HCT116 (cell line): ENCODE results near the gene THEMIS. TPM values are rescaled to one million over a fixed set of nuclear protein-coding genes. Genes with fewer than 3 reads are reported as not detected.

Experiments
- ATAC-seq: fragments of 200-7000 bp; cut with Tn5 transposase; 2 replicates; pipeline ENCODE4 v1.9.1; 2020; ENCODE audit warnings: mild to moderate bottlenecking, moderate library complexity
- BruUV-seq: library from RNA; stranded (reverse); fragments of 400-500 nt; replicated peaks from 2 replicates; lab custom pipeline; 2021; lab: Mats Ljungman, UMichigan
- CTCF ChIA-PET: fragments of 300-600 bp; sonication (Branson Sonifier 250); formaldehyde crosslinking; loops from one replicate; lab custom pipeline; 2021; ENCODE audit warnings: antibody characterized with exemption; lab: Charles Lee
- POLR2A ChIA-PET: fragments of 300-600, 350-600 bp; sonication (Branson Sonifier 250); formaldehyde crosslinking; loops from one replicate; lab custom pipeline; 2021; ENCODE audit warnings: antibody characterized with exemption; lab: Charles Lee
- RAD21 ChIA-PET, 2 experiments: fragments of 300-600 bp; sonication (Branson Sonifier 250); formaldehyde crosslinking; loops; one replicate each; lab custom pipeline; 2023; ENCODE audit warnings: low total read pairs in 2 of 2; ENCODE audit not compliant: uncharacterized antibody in 2 of 2, unreplicated experiment in 2 of 2, low non-redundant PET in 1 of 2; lab: Charles Lee
- DNase-seq: peaks from one replicate; pipeline ENCODE4 v3.0.0-alpha.2; 2010; ENCODE audit warnings: low read depth, low spot score
- H2AFZ ChIP-seq: fragments of 200-600 bp; shearing (Covaris generic), sonication (generic); 2 replicates; pipeline ENCODE4 v1.6.1; 2017; ENCODE audit warnings: low read depth, mixed run types, mixed read lengths, antibody characterized with exemption, low read length; ENCODE audit not compliant: poor library complexity, severe bottlenecking
- H3K27ac ChIP-seq: 2 replicates; pipeline ENCODE4 v1.5.1; 2012; ENCODE audit warnings: low read depth, low read length
- H3K27me3 ChIP-seq: fragments of 200-600 bp; sonication (generic); 2 replicates; pipeline ENCODE4 v1.6.1; 2016; ENCODE audit warnings: mixed run types, low read length, mixed read lengths; ENCODE audit not compliant: insufficient read depth
- H3K36me3 ChIP-seq, 2 experiments: fragments of 200-500 bp in 1 of 2; fragments of 200-600 bp in 1 of 2; sonication (Bioruptor generic) in 1 of 2; sonication (generic) in 1 of 2; 2 replicates each; pipeline versions ENCODE4 v1.5.1 to v1.6.1; 2014 to 2016; ENCODE audit warnings: low read length in 2 of 2, inconsistent platforms in 1 of 2, mixed read lengths in 1 of 2, mixed run types in 1 of 2; ENCODE audit not compliant: insufficient read depth in 2 of 2, control insufficient read depth in 1 of 2
- H3K4me1 ChIP-seq, 2 experiments: fragments of 200-600 bp in 1 of 2; sonication (generic) in 1 of 2; 2 replicates each; pipeline versions ENCODE4 v1.5.1 to v1.6.1; 2012 to 2017; ENCODE audit warnings: low read length in 2 of 2, inconsistent platforms in 1 of 2, mild to moderate bottlenecking in 1 of 2, mixed read lengths in 1 of 2, mixed run types in 1 of 2, moderate library complexity in 1 of 2; ENCODE audit not compliant: insufficient read depth in 2 of 2, control insufficient read depth in 1 of 2
- H3K4me2 ChIP-seq: fragments of 200-600 bp; sonication (generic); 2 replicates; pipeline ENCODE4 v1.6.1; 2017; ENCODE audit warnings: mixed run types, low read length, mixed read lengths
- H3K4me3 ChIP-seq, 2 experiments: fragments of 200-600 bp in 1 of 2; sonication (generic) in 1 of 2; replicated peaks in 1 of 2; 2 replicates each; pipeline ENCODE4 v1.5.1; 2011 to 2016; ENCODE audit warnings: low read length in 2 of 2, control low read depth in 1 of 2, low read depth in 1 of 2, mild to moderate bottlenecking in 1 of 2, mixed read lengths in 1 of 2, mixed run types in 1 of 2
- H3K79me2 ChIP-seq: fragments of 200-600 bp; sonication (generic); 2 replicates; pipeline ENCODE4 v1.6.1; 2017; ENCODE audit warnings: mild to moderate bottlenecking, mixed run types, low read length, moderate library complexity, mixed read lengths; ENCODE audit not compliant: insufficient read depth
- H3K9ac ChIP-seq: fragments of 200-600 bp; sonication (generic); 2 replicates; pipeline ENCODE4 v1.6.1; 2016; ENCODE audit warnings: low read length, mixed read lengths
- H3K9me2 ChIP-seq: fragments of 200-600 bp; sonication (generic), shearing (Covaris generic); 2 replicates; pipeline ENCODE4 v1.6.1; 2017; ENCODE audit warnings: mixed run types, mild to moderate bottlenecking, moderate library complexity; ENCODE audit not compliant: insufficient read depth
- H3K9me3 ChIP-seq, 2 experiments: fragments of 200-500 bp in 1 of 2; fragments of 200-600 bp in 1 of 2; sonication (Bioruptor generic) in 1 of 2; sonication (generic) in 1 of 2; 2 replicates each; pipeline ENCODE4 v1.6.1; 2014 to 2017; ENCODE audit warnings: low read length in 2 of 2, mixed read lengths in 2 of 2, inconsistent platforms in 1 of 2, low read depth in 1 of 2, mild to moderate bottlenecking in 1 of 2, mixed run types in 1 of 2, moderate library complexity in 1 of 2; ENCODE audit not compliant: control insufficient read depth in 1 of 2, insufficient read depth in 1 of 2
- H4K20me1 ChIP-seq: fragments of 200-600 bp; sonication (generic), shearing (Covaris generic); 2 replicates; pipeline ENCODE4 v1.6.1; 2017; ENCODE audit warnings: mixed run types, mild to moderate bottlenecking, moderate library complexity; ENCODE audit not compliant: insufficient read depth
- CEBPB ChIP-seq: IDR thresholded peaks from 2 replicates; pipeline ENCODE4 v1.6.1; 2012; ENCODE audit warnings: low read depth
- EGR1 ChIP-seq: IDR thresholded peaks from 2 replicates; pipeline ENCODE4 v1.6.1; 2012; ENCODE audit warnings: low read depth
- EZH2phosphoT487 ChIP-seq: fragments of 200-600 bp; IDR thresholded peaks from 2 replicates; pipeline ENCODE4 v1.6.1; 2018; ENCODE audit warnings: antibody characterized with exemption, borderline replicate concordance
- POLR2AphosphoS5 ChIP-seq: IDR thresholded peaks from 2 replicates; pipeline ENCODE4 v1.6.1; 2011; ENCODE audit warnings: mild to moderate bottlenecking, low read depth, low read length, moderate library complexity
- SIN3A ChIP-seq: IDR thresholded peaks from 2 replicates; pipeline ENCODE4 v1.6.1; 2012; ENCODE audit warnings: low read depth
- SP1 ChIP-seq: IDR thresholded peaks from 2 replicates; pipeline ENCODE4 v1.6.1; 2012; ENCODE audit warnings: low read depth
- ZFX ChIP-seq: fragments of 450-650 bp; IDR thresholded peaks from 2 replicates; pipeline ENCODE4 v1.6.1; 2017
- intact Hi-C: fragments of 100-400 bp; cut with micrococcal nuclease; formaldehyde crosslinking; loops from 2 replicates; pipeline ENCODE4 v1.10.0; 2022
- total RNA-seq: library from RNA; stranded (reverse); gene quantifications from one replicate; pipeline ENCODE4 v1.2.1, GENCODE V29; 2021; ENCODE audit not compliant: unreplicated experiment
- TF ChIP-seq, protein P1 (sequence below): IDR thresholded peaks from 2 replicates; pipeline ENCODE4 v1.6.1; 2012
- TF ChIP-seq, protein P2 (sequence below): IDR thresholded peaks from 2 replicates; pipeline ENCODE4 v1.6.1; 2011; ENCODE audit warnings: mild to moderate bottlenecking, low read length, moderate library complexity; ENCODE audit not compliant: insufficient replicate concordance; ENCODE audit errors: extremely low read depth

THEMIS gene
- total RNA-seq, 1 experiment from 2014 or later, result 0.20 TPM

DNA sequence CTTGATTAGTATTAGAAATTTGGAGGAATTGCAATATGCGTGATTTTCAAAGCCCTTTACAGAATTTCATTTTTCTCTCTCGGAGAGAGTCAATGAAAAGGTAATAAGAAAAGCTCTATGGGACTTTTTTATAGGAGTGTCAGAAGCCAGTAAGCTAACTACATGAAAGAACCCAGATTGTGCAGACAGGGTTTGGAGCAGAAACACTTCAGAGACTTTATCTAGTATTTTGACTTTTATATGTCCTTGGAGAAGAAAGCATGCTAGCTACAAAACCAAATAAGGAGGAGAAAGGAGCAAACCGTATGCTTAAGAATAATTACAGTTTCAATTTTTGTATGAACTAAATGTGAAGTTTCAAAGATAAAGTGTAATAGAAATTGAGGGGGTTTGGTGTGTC, 182.2 kb downstream of the THEMIS start:
- TF ChIP-seq POLR2AphosphoS5 (no peak), EZH2phosphoT487 (no peak)
- DNase-seq (no peak), ATAC-seq (no peak)
- intact Hi-C loops, result no loop called here
- ChIA-PET POLR2A (no interaction called here), CTCF (no interaction called here), RAD21 (no interaction called here)
- H3K4me1 ChIP-seq, result no peaks in the 10 kb centered on the region
- no peak overlapping the region for H3K27ac ChIP-seq
- no peak overlapping the region for H2AFZ ChIP-seq
- no peak overlapping the region for H3K4me2 ChIP-seq
- H3K36me3 ChIP-seq, result no peaks in the 10 kb centered on the region
- H3K27me3 ChIP-seq, result no peaks in the 10 kb centered on the region
- no peaks in the 10 kb centered on the region for H3K9me2 ChIP-seq
- no peak overlapping the region for H3K9ac ChIP-seq
- H3K9me3 ChIP-seq, result no peaks in the 10 kb centered on the region
- H3K79me2 ChIP-seq, result no peaks in the 10 kb centered on the region
- no peaks in the 10 kb centered on the region for H4K20me1 ChIP-seq
- H3K4me3 ChIP-seq, result no peak overlapping the region
- no TSS peak for BruUV-seq

DNA sequence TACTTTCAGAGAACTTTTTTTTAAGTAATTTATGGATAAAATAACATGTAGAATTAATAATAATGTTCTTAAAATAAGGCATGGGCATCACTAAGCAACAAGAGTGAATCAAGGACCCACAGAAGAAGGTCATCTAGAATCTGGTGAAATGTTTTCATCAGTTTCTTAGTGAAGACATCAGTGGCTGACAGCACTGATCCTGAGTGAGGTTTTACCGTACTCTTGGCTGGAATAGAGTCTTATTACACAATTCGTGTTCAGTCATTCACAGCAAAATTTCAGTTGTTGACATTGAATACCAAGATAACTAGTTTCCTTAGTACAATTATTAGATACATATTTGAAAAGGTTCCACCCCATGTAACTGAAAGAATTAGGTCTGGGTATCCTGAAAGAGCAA, 183.5 kb downstream of the THEMIS start:
- no peak overlapping the region for H3K4me3 ChIP-seq
- H3K4me2 ChIP-seq, result no peak overlapping the region
- H3K27ac ChIP-seq, result no peak overlapping the region
- H3K4me1 ChIP-seq, result no peaks in the 10 kb centered on the region
- H4K20me1 ChIP-seq, result no peaks in the 10 kb centered on the region
- no peaks in the 10 kb centered on the region for H3K79me2 ChIP-seq
- no TSS peak for BruUV-seq
- TF ChIP-seq CEBPB (no peak), POLR2AphosphoS5 (no peak), SIN3A (no peak), SP1 (no peak), EGR1 (no peak), ZFX (no peak)
- TF ChIP-seq, protein P1, sequence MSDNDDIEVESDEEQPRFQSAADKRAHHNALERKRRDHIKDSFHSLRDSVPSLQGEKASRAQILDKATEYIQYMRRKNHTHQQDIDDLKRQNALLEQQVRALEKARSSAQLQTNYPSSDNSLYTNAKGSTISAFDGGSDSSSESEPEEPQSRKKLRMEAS, result no peak
- TF ChIP-seq, protein P2, sequence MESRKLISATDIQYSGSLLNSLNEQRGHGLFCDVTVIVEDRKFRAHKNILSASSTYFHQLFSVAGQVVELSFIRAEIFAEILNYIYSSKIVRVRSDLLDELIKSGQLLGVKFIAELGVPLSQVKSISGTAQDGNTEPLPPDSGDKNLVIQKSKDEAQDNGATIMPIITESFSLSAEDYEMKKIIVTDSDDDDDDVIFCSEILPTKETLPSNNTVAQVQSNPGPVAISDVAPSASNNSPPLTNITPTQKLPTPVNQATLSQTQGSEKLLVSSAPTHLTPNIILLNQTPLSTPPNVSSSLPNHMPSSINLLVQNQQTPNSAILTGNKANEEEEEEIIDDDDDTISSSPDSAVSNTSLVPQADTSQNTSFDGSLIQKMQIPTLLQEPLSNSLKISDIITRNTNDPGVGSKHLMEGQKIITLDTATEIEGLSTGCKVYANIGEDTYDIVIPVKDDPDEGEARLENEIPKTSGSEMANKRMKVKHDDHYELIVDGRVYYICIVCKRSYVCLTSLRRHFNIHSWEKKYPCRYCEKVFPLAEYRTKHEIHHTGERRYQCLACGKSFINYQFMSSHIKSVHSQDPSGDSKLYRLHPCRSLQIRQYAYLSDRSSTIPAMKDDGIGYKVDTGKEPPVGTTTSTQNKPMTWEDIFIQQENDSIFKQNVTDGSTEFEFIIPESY, result no peak
- H2AFZ ChIP-seq, result no peak overlapping the region
- no peak overlapping the region for H3K9ac ChIP-seq
- RAD21 ChIA-PET, result no interaction called here
- CTCF ChIA-PET, result no interaction called here
- no peaks in the 10 kb centered on the region for H3K9me3 ChIP-seq
- no peak for ATAC-seq
- DNase-seq, result no peak
- intact Hi-C loops, result no loop called here
- POLR2A ChIA-PET, result no interaction called here
- no peaks in the 10 kb centered on the region for H3K27me3 ChIP-seq
- H3K36me3 ChIP-seq, result no peaks in the 10 kb centered on the region
- no peaks in the 10 kb centered on the region for H3K9me2 ChIP-seq
